HepG2 (cell line): ENCODE results near the gene JOSD1.

Source experiments
- BRCA1 ChIP-seq: sonication (generic); formaldehyde crosslinking; IDR thresholded peaks from 2 replicates; pipeline ENCODE4 v1.4.0; 2020; ENCODE audit warnings: missing genetic modification reagents
- CTCF ChIP-seq: sonication (generic); formaldehyde crosslinking; IDR thresholded peaks from 2 replicates; pipeline ENCODE4 v1.5.0; 2020; ENCODE audit warnings: mild to moderate bottlenecking, missing genetic modification reagents, moderate library complexity
- FOSL1 ChIP-seq: sonication (generic); formaldehyde crosslinking; IDR thresholded peaks from 2 replicates; pipeline ENCODE4 v1.9.0; 2021; ENCODE audit warnings: missing genetic modification reagents, borderline replicate concordance
- FOXJ3 ChIP-seq: sonication (generic); formaldehyde crosslinking; IDR thresholded peaks from 2 replicates; pipeline ENCODE4 v1.4.0; 2020; ENCODE audit warnings: missing genetic modification reagents, mild to moderate bottlenecking, borderline replicate concordance
- GTF2F1 ChIP-seq: fragments of 150-350 bp; IDR thresholded peaks from 2 replicates; pipeline ENCODE4 v1.6.1; 2014; ENCODE audit warnings: low read length
- MXI1 ChIP-seq: IDR thresholded peaks from 3 replicates; pipeline ENCODE4 v1.6.1; 2012; ENCODE audit warnings: low read depth, low read length, inconsistent platforms, borderline replicate concordance
- NFE2L2 ChIP-seq: fragments of 150-350 bp; IDR thresholded peaks from 2 replicates; pipeline ENCODE4 v1.6.1; 2014; ENCODE audit warnings: low read length
- PHF21A ChIP-seq: sonication (generic); formaldehyde crosslinking; IDR thresholded peaks from 2 replicates; pipeline ENCODE4 v1.5.0; 2020; ENCODE audit warnings: mild to moderate bottlenecking, missing genetic modification reagents
- POLR2AphosphoS5 ChIP-seq: IDR thresholded peaks from 2 replicates; pipeline ENCODE4 v1.6.1; 2012; ENCODE audit warnings: low read depth, low read length
- SIN3B ChIP-seq: fragments of 150-350 bp; IDR thresholded peaks from 2 replicates; pipeline ENCODE4 v1.6.1; 2014; ENCODE audit warnings: low read length
- TAF1 ChIP-seq: sonication (generic); formaldehyde crosslinking; IDR thresholded peaks from 2 replicates; pipeline ENCODE4 v1.4.0; 2020; ENCODE audit warnings: missing genetic modification reagents
- TBL1XR1 ChIP-seq: fragments of 150-350 bp; IDR thresholded peaks from 2 replicates; pipeline ENCODE4 v1.6.1; 2014; ENCODE audit warnings: borderline replicate concordance, low read length; ENCODE audit not compliant: partially characterized antibody
- TCF12 ChIP-seq, 2 experiments: fragments of 450-650 bp in 1 of 2; sonication (generic) in 1 of 2; formaldehyde crosslinking in 1 of 2; IDR thresholded peaks; 2 replicates each; pipeline versions ENCODE4 v1.6.1 to v1.8.0; 2017 to 2022; ENCODE audit warnings: antibody characterized with exemption in 1 of 2, mild to moderate bottlenecking in 1 of 2, missing genetic modification reagents in 1 of 2, moderate library complexity in 1 of 2

GRCh38 chr22:38715176-38715764 lies 14.5 kb upstream of the JOSD1 start:
- TF ChIP-seq BRCA1 (CRISPR knock-in tag) = no peak
- no peak for TF ChIP-seq GTF2F1
- TF ChIP-seq NFE2L2 = no peak
- TF ChIP-seq FOSL1 (CRISPR knock-in tag) = no peak
- TF ChIP-seq PHF21A (CRISPR knock-in tag) = no peak
- no peak for TF ChIP-seq TBL1XR1
- TF ChIP-seq SIN3B = no peak
- no peak for TF ChIP-seq CTCF (CRISPR knock-in tag)
- no peak for TF ChIP-seq MXI1
- no peak for TF ChIP-seq POLR2AphosphoS5
- TF ChIP-seq FOXJ3 = no peak
- no peak for TF ChIP-seq TAF1 (CRISPR knock-in tag)
- TF ChIP-seq TCF12 (IDR thresholded peaks at IDR 0.05) = no peak
- no peak for TF ChIP-seq TCF12 (CRISPR knock-in tag; IDR thresholded peaks at IDR 0.05)
